Right cardiac atrium (tissue), 5 donors: Measurements from ENCODE around the gene ASTN2. TPM values are rescaled to one million over a fixed set of nuclear protein-coding genes. Genes with fewer than 3 reads are reported as not detected.

Experiments used
- ATAC-seq, 2 donors: fragments of 200-7000 bp; cut with Tn5 transposase; one replicate each; pipeline versions ENCODE4 v1.8.0 to v1.9.1; 2020; ENCODE audit warnings: moderate library complexity in 2 of 2, mild to moderate bottlenecking in 1 of 2
- DNase-seq, 3 donors: peaks; one replicate each; pipeline ENCODE4 v3.0.0-alpha.2; 2020
- H3K27ac ChIP-seq: one replicate; pipeline ENCODE4 v1.5.1; 2013; ENCODE audit warnings: mild to moderate bottlenecking, low read length, control low read depth, moderate library complexity
- H3K27me3 ChIP-seq: one replicate; pipeline ENCODE4 v1.6.1; 2013; ENCODE audit not compliant: control insufficient read depth, insufficient read depth
- H3K4me1 ChIP-seq: one replicate; pipeline ENCODE4 v1.6.1; 2013; ENCODE audit warnings: low read length; ENCODE audit not compliant: control insufficient read depth, insufficient read depth
- H3K4me3 ChIP-seq: one replicate; pipeline ENCODE4 v1.5.1; 2013; ENCODE audit warnings: low read length, control low read depth
- H3K9me3 ChIP-seq: one replicate; pipeline ENCODE4 v1.6.1; 2013; ENCODE audit warnings: low read length; ENCODE audit not compliant: control insufficient read depth
- WGBS: extraction: QIAGEN DNeasy Blood & Tissue Kit; methylation state at CpG from one replicate; pipeline ENCODE4 v1.1.7; 2013; 5-methylcytosine and 5-hydroxymethylcytosine counted together
- intact Hi-C, 4 donors: fragments of 100-400 bp; cut with DNase I; formaldehyde crosslinking; loops; one replicate each; pipeline versions ENCODE4 v1.11.0 to v1.14.0; 2022 to 2023
- polyA plus RNA-seq: library from polyadenylated mRNA; stranded (reverse); fragments of 200-250 nt; gene quantifications from one replicate; pipeline ENCODE4 v1.2.3, GENCODE V29; 2013
- total RNA-seq, 4 donors: library from RNA; stranded (reverse); fragmentation: NEBNext Ultra II Directional; extraction: Animal tissue kit (Norgen Biotek cat#: 25700); gene quantifications; one replicate each; pipeline ENCODE4 v1.2.1, GENCODE V29; 2021
- donor health status: healthy with polysubstance abuse.
- donor health status: DM: no; HTN: yes; CAD: no.
- donor health status: DM: no; HTN: no; CAD: no.
- donor health status: DM: no; HTN: yes; CAD: no; lungs with severe emphysema.
- donor health status: DM: yes; HTN: yes; CAD: no.

The ASTN2 gene
- total and polyA plus RNA-seq, 5 donors, result 18.1 to 79.3 (median 59.8) TPM

- 81% methylated on average over 8 of the region's 8 CpGs for WGBS
- Histone ChIP-seq H3K9me3 (no peaks in the 10 kb centered on the region), H3K4me3 (no peak overlapping the region), H3K4me1 (no peaks in the 10 kb centered on the region), H3K27me3 (no peaks in the 10 kb centered on the region), H3K27ac (no peak overlapping the region)
- ATAC-seq, result peak in 1 of 2 donors; percentile 47
- DNase-seq, result no peak
- intact Hi-C loops, result no loop called here
Measured at GRCh38 chr9:116706310-116707290, 708.3 kb downstream of the ASTN2 start.

GRCh38 chr9:116705531-116705930, 709.3 kb downstream of the ASTN2 start:
- ATAC-seq (no peak), DNase-seq (no peak)
- no peaks in the 10 kb centered on the region for H3K9me3 ChIP-seq
- no peaks in the 10 kb centered on the region for H3K27me3 ChIP-seq
- H3K4me3 ChIP-seq, result no peak overlapping the region
- 71% methylated on average over 1 of the region's 1 CpG for WGBS
- intact Hi-C loops, result no loop called here
- peaks cover 2% of the 10 kb centered on the region for H3K4me1 ChIP-seq
- no peak overlapping the region for H3K27ac ChIP-seq

- Histone ChIP-seq H3K4me3 (no peak overlapping the region), H3K4me1 (peaks cover 2% of the 10 kb centered on the region), H3K27me3 (no peaks in the 10 kb centered on the region), H3K27ac (no peak overlapping the region), H3K9me3 (no peaks in the 10 kb centered on the region)
- no peak for ATAC-seq
- intact Hi-C loops, result no loop called here
- DNase-seq, result no peak
Measured at GRCh38 chr9:116704470-116704869, 710.4 kb downstream of the ASTN2 start.

- Histone ChIP-seq H3K9me3 (no peaks in the 10 kb centered on the region), H3K27me3 (no peaks in the 10 kb centered on the region), H3K4me1 (peaks cover 2% of the 10 kb centered on the region), H3K4me3 (no peak overlapping the region), H3K27ac (no peak overlapping the region)
- DNase-seq, result no peak
- ATAC-seq, result no peak
- intact Hi-C loops, result no loop called here
- 96% methylated on average over 3 of the region's 3 CpGs for WGBS
Measured at GRCh38 chr9:116703634-116704033, 711.2 kb downstream of the ASTN2 start.

GRCh38 chr9:116701940-116702642, 712.8 kb downstream of the ASTN2 start:
- ATAC-seq (no peak), DNase-seq (no peak)
- intact Hi-C loops, result no loop called here
- Histone ChIP-seq H3K4me3 (no peak overlapping the region), H3K27ac (no peak overlapping the region), H3K9me3 (no peaks in the 10 kb centered on the region), H3K27me3 (no peaks in the 10 kb centered on the region), H3K4me1 (peaks cover 2% of the 10 kb centered on the region)
- 71% methylated on average over 2 of the region's 2 CpGs for WGBS

- Histone ChIP-seq H3K4me1 (peaks cover 2% of the 10 kb centered on the region), H3K27ac (no peak overlapping the region), H3K4me3 (no peak overlapping the region), H3K9me3 (no peaks in the 10 kb centered on the region), H3K27me3 (no peaks in the 10 kb centered on the region)
- WGBS, result 63% methylated on average over 2 of the region's 2 CpGs
- ATAC-seq (no peak), DNase-seq (no peak)
- intact Hi-C loops, result no loop called here
Measured at GRCh38 chr9:116700882-116701865, 713.7 kb downstream of the ASTN2 start.

- ATAC-seq (no peak), DNase-seq (no peak)
- Histone ChIP-seq H3K9me3 (no peaks in the 10 kb centered on the region), H3K27me3 (no peaks in the 10 kb centered on the region), H3K4me3 (no peak overlapping the region), H3K4me1 (peaks cover 2% of the 10 kb centered on the region), H3K27ac (no peak overlapping the region)
- WGBS, result 97% methylated on average over 1 of the region's 1 CpG
- intact Hi-C loops, result no loop called here
Measured at GRCh38 chr9:116700279-116700678, 714.6 kb downstream of the ASTN2 start.

- peak in 2 of 3 donors; percentile 32 to 56 for DNase-seq
- H3K9me3 ChIP-seq, result no peaks in the 10 kb centered on the region
- WGBS, result 96% methylated on average over 16 of the region's 16 CpGs
- H3K27me3 ChIP-seq, result no peaks in the 10 kb centered on the region
- intact Hi-C loops, result no loop called here
- peaks cover 4% of the 10 kb centered on the region for H3K4me1 ChIP-seq
- no peak overlapping the region for H3K4me3 ChIP-seq
- H3K27ac ChIP-seq, result no peak overlapping the region
- ATAC-seq, result no peak
Measured at GRCh38 chr9:116697887-116698286, 717.0 kb downstream of the ASTN2 start.

GRCh38 chr9:116697362-116697761, 717.5 kb downstream of the ASTN2 start:
- DNase-seq, result no peak
- no peak overlapping the region for H3K4me3 ChIP-seq
- no peak for ATAC-seq
- H3K9me3 ChIP-seq, result no peaks in the 10 kb centered on the region
- no peaks in the 10 kb centered on the region for H3K27me3 ChIP-seq
- H3K4me1 ChIP-seq, result peaks cover 4% of the 10 kb centered on the region
- intact Hi-C loops, result no loop called here
- no peak overlapping the region for H3K27ac ChIP-seq
- 77% methylated on average over 1 of the region's 1 CpG for WGBS

- Histone ChIP-seq H3K27ac (no peak overlapping the region), H3K4me3 (no peak overlapping the region), H3K4me1 (peaks cover 5% of the 10 kb centered on the region), H3K27me3 (no peaks in the 10 kb centered on the region), H3K9me3 (no peaks in the 10 kb centered on the region)
- 28% methylated on average over 3 of the region's 3 CpGs for WGBS
- intact Hi-C loops, result no loop called here
- ATAC-seq, result no peak
- no peak for DNase-seq
Measured at GRCh38 chr9:116695438-116695837, 719.4 kb downstream of the ASTN2 start.
